HCT116 (cell line): Measurements from ENCODE around the gene CSNK2A1. TPM values are rescaled to one million over a fixed set of nuclear protein-coding genes. Genes with fewer than 3 reads are reported as not detected.

ENCODE experiments used
- ATAC-seq: fragments of 200-7000 bp; cut with Tn5 transposase; 2 replicates; pipeline ENCODE4 v1.9.1; 2020; ENCODE audit warnings: mild to moderate bottlenecking, moderate library complexity
- BruUV-seq: library from RNA; stranded (reverse); fragments of 400-500 nt; replicated peaks from 2 replicates; lab custom pipeline; 2021; lab: Mats Ljungman, UMichigan
- CTCF ChIA-PET: fragments of 300-600 bp; sonication (Branson Sonifier 250); formaldehyde crosslinking; loops from one replicate; lab custom pipeline; 2021; ENCODE audit warnings: antibody characterized with exemption; lab: Charles Lee
- POLR2A ChIA-PET: fragments of 300-600, 350-600 bp; sonication (Branson Sonifier 250); formaldehyde crosslinking; loops from one replicate; lab custom pipeline; 2021; ENCODE audit warnings: antibody characterized with exemption; lab: Charles Lee
- RAD21 ChIA-PET, 2 experiments: fragments of 300-600 bp; sonication (Branson Sonifier 250); formaldehyde crosslinking; loops; one replicate each; lab custom pipeline; 2023; ENCODE audit warnings: low total read pairs in 2 of 2; ENCODE audit not compliant: uncharacterized antibody in 2 of 2, unreplicated experiment in 2 of 2, low non-redundant PET in 1 of 2; lab: Charles Lee
- DNase-seq: peaks from one replicate; pipeline ENCODE4 v3.0.0-alpha.2; 2010; ENCODE audit warnings: low read depth, low spot score
- H2AFZ ChIP-seq: fragments of 200-600 bp; shearing (Covaris generic), sonication (generic); 2 replicates; pipeline ENCODE4 v1.6.1; 2017; ENCODE audit warnings: low read depth, mixed run types, mixed read lengths, antibody characterized with exemption, low read length; ENCODE audit not compliant: poor library complexity, severe bottlenecking
- H3K27ac ChIP-seq: 2 replicates; pipeline ENCODE4 v1.5.1; 2012; ENCODE audit warnings: low read depth, low read length
- H3K27me3 ChIP-seq: fragments of 200-600 bp; sonication (generic); 2 replicates; pipeline ENCODE4 v1.6.1; 2016; ENCODE audit warnings: mixed run types, low read length, mixed read lengths; ENCODE audit not compliant: insufficient read depth
- H3K36me3 ChIP-seq, 2 experiments: fragments of 200-500 bp in 1 of 2; fragments of 200-600 bp in 1 of 2; sonication (Bioruptor generic) in 1 of 2; sonication (generic) in 1 of 2; 2 replicates each; pipeline versions ENCODE4 v1.5.1 to v1.6.1; 2014 to 2016; ENCODE audit warnings: low read length in 2 of 2, inconsistent platforms in 1 of 2, mixed read lengths in 1 of 2, mixed run types in 1 of 2; ENCODE audit not compliant: insufficient read depth in 2 of 2, control insufficient read depth in 1 of 2
- H3K4me1 ChIP-seq, 2 experiments: fragments of 200-600 bp in 1 of 2; sonication (generic) in 1 of 2; 2 replicates each; pipeline versions ENCODE4 v1.5.1 to v1.6.1; 2012 to 2017; ENCODE audit warnings: low read length in 2 of 2, inconsistent platforms in 1 of 2, mild to moderate bottlenecking in 1 of 2, mixed read lengths in 1 of 2, mixed run types in 1 of 2, moderate library complexity in 1 of 2; ENCODE audit not compliant: insufficient read depth in 2 of 2, control insufficient read depth in 1 of 2
- H3K4me2 ChIP-seq: fragments of 200-600 bp; sonication (generic); 2 replicates; pipeline ENCODE4 v1.6.1; 2017; ENCODE audit warnings: mixed run types, low read length, mixed read lengths
- H3K4me3 ChIP-seq, 2 experiments: fragments of 200-600 bp in 1 of 2; sonication (generic) in 1 of 2; replicated peaks in 1 of 2; 2 replicates each; pipeline ENCODE4 v1.5.1; 2011 to 2016; ENCODE audit warnings: low read length in 2 of 2, control low read depth in 1 of 2, low read depth in 1 of 2, mild to moderate bottlenecking in 1 of 2, mixed read lengths in 1 of 2, mixed run types in 1 of 2
- H3K79me2 ChIP-seq: fragments of 200-600 bp; sonication (generic); 2 replicates; pipeline ENCODE4 v1.6.1; 2017; ENCODE audit warnings: mild to moderate bottlenecking, mixed run types, low read length, moderate library complexity, mixed read lengths; ENCODE audit not compliant: insufficient read depth
- H3K9ac ChIP-seq: fragments of 200-600 bp; sonication (generic); 2 replicates; pipeline ENCODE4 v1.6.1; 2016; ENCODE audit warnings: low read length, mixed read lengths
- H3K9me2 ChIP-seq: fragments of 200-600 bp; sonication (generic), shearing (Covaris generic); 2 replicates; pipeline ENCODE4 v1.6.1; 2017; ENCODE audit warnings: mixed run types, mild to moderate bottlenecking, moderate library complexity; ENCODE audit not compliant: insufficient read depth
- H3K9me3 ChIP-seq, 2 experiments: fragments of 200-500 bp in 1 of 2; fragments of 200-600 bp in 1 of 2; sonication (Bioruptor generic) in 1 of 2; sonication (generic) in 1 of 2; 2 replicates each; pipeline ENCODE4 v1.6.1; 2014 to 2017; ENCODE audit warnings: low read length in 2 of 2, mixed read lengths in 2 of 2, inconsistent platforms in 1 of 2, low read depth in 1 of 2, mild to moderate bottlenecking in 1 of 2, mixed run types in 1 of 2, moderate library complexity in 1 of 2; ENCODE audit not compliant: control insufficient read depth in 1 of 2, insufficient read depth in 1 of 2
- H4K20me1 ChIP-seq: fragments of 200-600 bp; sonication (generic), shearing (Covaris generic); 2 replicates; pipeline ENCODE4 v1.6.1; 2017; ENCODE audit warnings: mixed run types, mild to moderate bottlenecking, moderate library complexity; ENCODE audit not compliant: insufficient read depth
- ATF3 ChIP-seq: IDR thresholded peaks from 2 replicates; pipeline ENCODE4 v1.6.1; 2012
- CBX3 ChIP-seq: IDR thresholded peaks from 2 replicates; pipeline ENCODE4 v1.6.1; 2012; ENCODE audit warnings: low read depth
- CEBPB ChIP-seq: IDR thresholded peaks from 2 replicates; pipeline ENCODE4 v1.6.1; 2012; ENCODE audit warnings: low read depth
- CTCF ChIP-seq, 3 experiments: fragments of 200-600 bp in 1 of 3; sonication (generic) in 1 of 3; IDR thresholded peaks in 2 of 3; conservative IDR thresholded peaks in 1 of 3; 2 replicates each; pipeline ENCODE4 v1.5.1; 2012 to 2017; ENCODE audit warnings: low read depth in 2 of 3, low read length in 2 of 3, antibody characterized with exemption in 1 of 3, borderline replicate concordance in 1 of 3, control low read depth in 1 of 3, mild to moderate bottlenecking in 1 of 3, mixed read lengths in 1 of 3, mixed run types in 1 of 3, moderate library complexity in 1 of 3; ENCODE audit not compliant: insufficient read depth in 1 of 3
- ELF1 ChIP-seq: IDR thresholded peaks from 2 replicates; pipeline ENCODE4 v1.6.1; 2012; ENCODE audit warnings: low read depth, borderline replicate concordance
- POLR2A ChIP-seq: IDR thresholded peaks from 2 replicates; pipeline ENCODE4 v1.7.0; 2011; ENCODE audit warnings: borderline replicate concordance; ENCODE audit not compliant: insufficient read depth, insufficient read length; ENCODE audit errors: extremely low read depth
- POLR2AphosphoS5 ChIP-seq: IDR thresholded peaks from 2 replicates; pipeline ENCODE4 v1.6.1; 2011; ENCODE audit warnings: mild to moderate bottlenecking, low read depth, low read length, moderate library complexity
- SIN3A ChIP-seq: IDR thresholded peaks from 2 replicates; pipeline ENCODE4 v1.6.1; 2012; ENCODE audit warnings: low read depth
- TCF7L2 ChIP-seq: IDR thresholded peaks from 2 replicates; pipeline ENCODE4 v1.7.0; 2011; ENCODE audit warnings: borderline replicate concordance, inconsistent platforms; ENCODE audit not compliant: insufficient read depth, insufficient read length; ENCODE audit errors: extremely low read depth
- ZBTB33 ChIP-seq: IDR thresholded peaks from 2 replicates; pipeline ENCODE4 v1.6.1; 2011; ENCODE audit warnings: mild to moderate bottlenecking, low read length, moderate library complexity; ENCODE audit not compliant: insufficient replicate concordance; ENCODE audit errors: extremely low read depth
- ZNF274 ChIP-seq: fragments of 200-500 bp; sonication (Bioruptor generic); IDR thresholded peaks from 2 replicates; pipeline ENCODE4 v1.6.1; 2014; ENCODE audit warnings: mild to moderate bottlenecking, low read depth, low read length, inconsistent platforms
- intact Hi-C: fragments of 100-400 bp; cut with micrococcal nuclease; formaldehyde crosslinking; loops from 2 replicates; pipeline ENCODE4 v1.10.0; 2022
- total RNA-seq: library from RNA; stranded (reverse); gene quantifications from one replicate; pipeline ENCODE4 v1.2.1, GENCODE V29; 2021; ENCODE audit not compliant: unreplicated experiment

Gene CSNK2A1
- total RNA-seq, 1 experiment from 2014 or later = 284 TPM

- no TSS peak for BruUV-seq
- CTCF ChIA-PET = no interaction called here
- no peaks in the 10 kb centered on the region for H3K36me3 ChIP-seq
- no peaks in the 10 kb centered on the region for H4K20me1 ChIP-seq
- no peak overlapping the region for H3K27ac ChIP-seq
- H2AFZ ChIP-seq = no peak overlapping the region
- no peak for TF ChIP-seq SIN3A
- no peaks in the 10 kb centered on the region for H3K79me2 ChIP-seq
- peaks cover 0 to 21% of the 10 kb centered on the region in 2 experiments; a peak in 2 of 4 replicates for H3K4me1 ChIP-seq
- no peak overlapping the region for H3K4me2 ChIP-seq
- DNase-seq (no peak), ATAC-seq (no peak)
- H3K27me3 ChIP-seq = no peaks in the 10 kb centered on the region
- RAD21 ChIA-PET = no interaction called here
- POLR2A ChIA-PET = interaction anchor here (0.5 kb wide), 1 partner anchor 21 kb away, joined by 3 read pairs; no protein-coding TSS in a partner anchor
- intact Hi-C loops = no loop called here
- H3K9me3 ChIP-seq = no peaks in the 10 kb centered on the region
- H3K9ac ChIP-seq = no peak overlapping the region
- no peak overlapping the region for H3K4me3 ChIP-seq
- no peaks in the 10 kb centered on the region for H3K9me2 ChIP-seq
These were observed 13.4 kb upstream of the CSNK2A1 start for GRCh38 chr20:556984-557383.

GRCh38 chr20:555976-556385 is 12.4 kb upstream of the CSNK2A1 start:
- Histone ChIP-seq H3K27ac (no peak overlapping the region), H3K27me3 (no peaks in the 10 kb centered on the region), H3K4me2 (peak overlapping the region; percentile 11; the same call in 1 of the 2 replicates), H4K20me1 (no peaks in the 10 kb centered on the region), H2AFZ (no peak overlapping the region), H3K4me1 (peaks cover 0 to 18% of the 10 kb centered on the region in 2 experiments; a peak in 2 of 4 replicates), H3K9me3 (no peaks in the 10 kb centered on the region), H3K9ac (no peak overlapping the region), H3K36me3 (no peaks in the 10 kb centered on the region), H3K79me2 (no peaks in the 10 kb centered on the region), H3K9me2 (no peaks in the 10 kb centered on the region), H3K4me3 (no peak overlapping the region)
- BruUV-seq = no TSS peak
- ChIA-PET RAD21 (no interaction called here), CTCF (no interaction called here), POLR2A (interaction anchor here (2.2 kb wide), 1 partner anchor 12 kb away, joined by 7 read pairs; the partner anchor contains the start of gene CSNK2A1)
- ATAC-seq = peak; percentile 27; the same call in 1 of the 2 replicates
- DNase-seq = no peak
- intact Hi-C loops = no loop called here
- TF ChIP-seq ELF1 = no peak
- TF ChIP-seq ZNF274 = no peak
- TF ChIP-seq POLR2A = no peak
- no peak for TF ChIP-seq CBX3
- no peak for TF ChIP-seq TCF7L2
- no peak for TF ChIP-seq POLR2AphosphoS5
- no peak for TF ChIP-seq CTCF (IDR thresholded peaks at IDR 0.05 in 2 of 3, conservative IDR thresholded peaks at IDR 0.05 in 1 of 3; ENCODE audit: borderline replicate concordance in 1 of 3, insufficient read depth in 1 of 3, low read depth in 2 of 3, low read length in 2 of 3)
- no peak for TF ChIP-seq CEBPB
- no peak for TF ChIP-seq ATF3
- no peak for TF ChIP-seq ZBTB33
